Activated CD4-positive, alpha-beta T cell treated with anti-CD3 and anti-CD28 coated beads, Interleukin-2, amount 50 U/mL, for 16 hours (primary cell): Measurements from ENCODE around the gene BCAP31.
"Not testable (repeated sequence)": the region's sequence is repeated elsewhere in the genome, so short reads cannot be mapped to it uniquely, and the experiment has no call there.

ENCODE experiments used
- DNase-seq: peaks from one replicate; pipeline ENCODE4 v3.0.0-alpha.2; 2020

The BCAP31 gene

DNA sequence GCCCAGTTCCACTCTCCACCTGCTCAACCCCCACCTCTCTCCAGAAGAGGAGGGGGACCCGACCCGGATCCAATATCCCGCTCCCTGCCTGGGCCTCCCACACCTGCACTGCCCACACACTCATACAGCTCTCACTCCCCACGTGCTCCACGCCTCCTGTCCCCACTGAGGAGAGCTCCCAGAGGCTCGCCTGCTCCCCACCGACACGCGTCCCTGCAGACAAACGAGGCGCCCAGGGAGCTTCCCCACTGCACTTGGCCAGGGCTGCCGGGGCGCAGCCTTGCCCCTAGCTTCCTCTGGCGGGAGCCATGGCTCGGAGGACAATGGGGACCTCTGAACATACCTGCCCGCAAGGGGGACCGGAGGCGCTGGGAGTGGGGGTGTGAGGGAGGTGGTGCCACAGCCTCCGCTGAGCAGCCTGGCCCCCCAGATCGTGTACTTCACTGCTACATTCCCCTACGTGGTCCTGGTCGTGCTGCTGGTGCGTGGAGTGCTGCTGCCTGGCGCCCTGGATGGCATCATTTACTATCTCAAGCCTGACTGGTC is 31.5 kb downstream of the BCAP31 start:
- no peak for DNase-seq

DNA sequence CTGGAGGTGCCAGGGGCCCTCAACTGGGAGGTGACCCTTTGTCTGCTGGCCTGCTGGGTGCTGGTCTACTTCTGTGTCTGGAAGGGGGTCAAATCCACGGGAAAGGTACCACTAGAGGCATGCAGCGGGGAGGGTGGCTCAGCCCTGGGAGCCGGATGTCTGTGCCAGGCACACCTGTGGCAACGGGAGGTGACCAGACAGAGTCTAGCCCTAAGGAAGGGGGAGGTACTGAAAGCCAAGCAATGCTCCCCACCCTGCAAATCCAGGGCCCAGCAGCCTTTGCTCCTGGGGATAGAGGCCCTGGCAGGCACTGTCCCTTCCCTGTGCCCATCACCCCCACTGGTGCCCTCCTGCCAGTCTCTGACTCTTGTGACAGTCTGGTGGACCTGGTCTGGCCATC is 32.2 kb downstream of the BCAP31 start:
- no peak for DNase-seq

DNA sequence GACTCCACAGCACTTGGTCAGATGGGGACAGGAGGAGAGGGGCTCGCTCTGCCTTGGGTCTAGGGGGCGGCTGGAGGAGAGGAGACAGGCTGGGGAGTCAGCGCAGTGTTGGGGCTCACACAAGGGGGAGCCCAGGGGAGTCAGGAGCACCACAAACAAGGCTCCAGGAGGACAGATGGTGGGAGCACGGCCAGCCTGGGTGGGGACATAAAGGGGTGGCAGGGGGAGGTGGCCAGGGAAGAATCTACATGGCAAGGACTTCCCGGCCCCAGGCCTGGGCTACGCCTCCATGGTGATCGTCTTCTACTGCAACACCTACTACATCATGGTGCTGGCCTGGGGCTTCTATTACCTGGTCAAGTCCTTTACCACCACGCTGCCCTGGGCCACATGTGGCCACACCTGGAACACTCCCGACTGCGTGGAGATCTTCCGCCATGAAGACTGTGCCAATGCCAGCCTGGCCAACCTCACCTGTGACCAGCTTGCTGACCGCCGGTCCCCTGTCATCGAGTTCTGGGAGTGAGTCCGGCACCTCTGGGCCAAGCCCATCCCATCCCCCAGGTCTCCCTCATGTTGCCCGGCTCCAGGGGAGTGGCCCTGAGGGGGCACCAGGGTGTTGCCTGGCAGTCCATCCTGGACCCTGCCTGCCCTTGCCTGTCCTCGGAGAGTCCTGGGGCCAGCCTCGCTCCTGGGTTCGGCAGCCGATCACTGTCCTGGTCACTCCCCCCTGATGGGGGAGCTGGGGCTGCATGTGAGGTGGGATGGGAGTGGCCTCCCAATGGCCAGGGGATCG is 33.0 kb downstream of the BCAP31 start:
- not testable (repeated sequence) for DNase-seq

DNA sequence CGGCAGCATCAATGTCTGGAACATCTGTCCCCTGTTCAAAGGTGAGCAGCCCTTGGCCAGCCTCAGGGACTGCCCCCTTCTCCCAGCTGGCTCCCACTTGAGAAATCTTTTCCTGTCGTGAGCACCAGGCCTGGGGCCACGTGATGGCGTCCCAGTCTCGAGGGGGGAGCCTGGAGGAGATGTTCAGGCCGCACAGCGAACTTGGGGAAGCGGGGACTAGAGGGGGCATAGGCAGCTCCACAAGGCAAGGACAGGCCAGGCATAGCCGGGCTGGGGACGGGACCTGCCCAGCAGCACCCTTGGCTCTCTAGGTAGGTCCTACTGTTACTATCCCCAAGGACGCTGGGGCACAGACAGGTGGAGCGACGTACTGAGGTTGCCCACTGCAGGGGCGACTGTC is 33.7 kb downstream of the BCAP31 start:
- DNase-seq: no peak

DNA sequence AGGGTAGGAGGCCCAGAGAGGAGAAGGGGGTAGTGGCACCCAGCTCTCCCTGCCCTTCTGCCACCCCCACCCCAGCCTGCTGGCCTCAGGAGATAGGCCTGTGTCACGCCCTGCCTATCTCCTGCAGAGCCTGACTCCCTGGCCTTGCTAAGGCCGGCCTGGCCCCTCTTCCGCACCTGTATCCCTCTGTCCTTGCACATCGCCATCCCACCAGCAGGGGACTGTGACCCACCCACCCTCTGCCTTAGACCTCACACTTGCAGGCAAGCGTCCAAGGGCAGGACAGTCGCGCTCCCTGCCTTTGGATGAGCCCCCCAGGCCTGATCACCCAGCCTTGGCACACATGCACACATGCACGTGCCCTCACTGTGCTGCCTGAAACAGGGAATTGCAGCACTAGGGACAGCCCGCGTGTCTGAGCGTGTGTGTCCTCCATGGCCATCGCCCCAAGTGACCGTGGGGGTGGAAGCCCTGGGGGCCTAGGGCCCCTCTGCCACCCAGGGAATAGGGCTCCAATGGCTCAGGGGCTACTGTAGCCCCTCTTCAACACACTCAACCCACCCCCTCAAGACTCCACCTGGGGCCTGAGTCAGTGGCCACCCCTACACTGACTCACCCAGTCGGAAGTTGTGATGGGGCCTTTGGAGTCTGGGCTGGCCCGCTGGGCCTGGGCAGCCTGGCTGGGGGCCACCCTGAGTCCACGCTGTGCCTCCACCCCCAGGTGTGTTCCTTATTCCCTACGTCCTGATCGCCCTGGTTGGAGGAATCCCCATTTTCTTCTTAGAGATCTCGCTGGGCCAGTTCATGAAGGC is 34.3 kb downstream of the BCAP31 start:
- DNase-seq: no peak

DNA sequence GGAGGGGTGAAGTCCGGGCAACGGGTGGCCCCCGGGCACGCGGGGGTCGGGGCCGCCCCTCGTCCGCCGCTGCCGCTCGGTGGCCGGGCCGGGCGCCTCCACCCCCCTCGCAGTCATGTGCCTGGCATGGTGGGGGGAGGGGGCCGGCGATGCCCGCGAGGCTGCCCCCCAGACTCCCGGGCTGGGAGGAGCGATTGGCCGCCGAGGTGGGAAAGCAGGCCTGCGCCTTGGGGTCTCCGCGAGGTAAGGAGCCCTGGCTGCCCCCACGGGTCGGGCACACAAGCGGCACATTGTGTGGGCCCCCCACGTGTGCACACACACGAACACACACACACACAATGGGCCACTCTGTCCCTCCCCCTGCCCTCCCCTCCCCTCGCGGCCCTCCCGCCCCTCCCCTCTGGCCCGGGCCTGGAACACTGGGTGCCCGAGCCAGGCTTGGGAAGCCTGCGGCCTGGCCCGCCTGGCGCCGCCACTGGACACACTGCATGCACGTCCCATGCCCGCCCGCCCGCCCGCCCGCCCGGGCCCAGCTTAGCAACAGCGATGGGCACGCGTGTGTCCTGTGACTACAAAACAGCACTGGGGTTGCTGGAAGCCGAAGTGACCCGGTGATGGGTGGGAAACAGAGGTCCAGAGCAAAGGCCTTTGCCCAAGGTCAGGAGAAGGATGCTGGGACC is 35.1 kb downstream of the BCAP31 start:
- DNase-seq: no peak

DNA sequence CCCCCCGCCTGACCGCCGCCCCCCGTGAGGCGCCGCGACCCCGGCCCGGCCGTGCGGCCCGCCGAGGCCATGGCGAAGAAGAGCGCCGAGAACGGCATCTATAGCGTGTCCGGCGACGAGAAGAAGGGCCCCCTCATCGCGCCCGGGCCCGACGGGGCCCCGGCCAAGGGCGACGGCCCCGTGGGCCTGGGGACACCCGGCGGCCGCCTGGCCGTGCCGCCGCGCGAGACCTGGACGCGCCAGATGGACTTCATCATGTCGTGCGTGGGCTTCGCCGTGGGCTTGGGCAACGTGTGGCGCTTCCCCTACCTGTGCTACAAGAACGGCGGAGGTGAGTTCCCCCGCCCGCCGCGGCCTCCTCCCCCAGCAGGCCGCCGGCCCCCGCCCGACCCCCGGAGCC is 35.7 kb downstream of the BCAP31 start:
- DNase-seq: no peak

DNA sequence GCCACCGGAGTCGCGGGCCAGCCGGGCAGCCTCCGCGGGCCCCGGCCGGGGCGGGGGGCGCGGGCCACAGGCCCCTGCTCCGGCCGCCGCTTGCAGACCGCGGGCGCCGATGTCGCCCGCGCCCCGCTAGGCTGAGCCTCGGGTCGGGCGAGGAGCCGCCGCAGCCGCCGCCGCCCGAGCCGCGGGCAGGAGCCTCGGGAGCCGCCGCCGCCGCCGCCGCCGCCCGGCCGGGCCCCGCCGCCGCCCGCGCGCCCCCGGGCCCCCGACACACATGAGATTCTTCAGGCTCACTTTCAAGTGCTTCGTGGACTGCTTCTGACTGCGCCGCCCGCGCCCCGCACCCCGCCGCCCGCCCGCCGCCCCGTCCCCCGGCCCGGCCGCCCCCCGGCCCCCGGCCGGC is 36.1 kb downstream of the BCAP31 start:
- no peak for DNase-seq

DNA sequence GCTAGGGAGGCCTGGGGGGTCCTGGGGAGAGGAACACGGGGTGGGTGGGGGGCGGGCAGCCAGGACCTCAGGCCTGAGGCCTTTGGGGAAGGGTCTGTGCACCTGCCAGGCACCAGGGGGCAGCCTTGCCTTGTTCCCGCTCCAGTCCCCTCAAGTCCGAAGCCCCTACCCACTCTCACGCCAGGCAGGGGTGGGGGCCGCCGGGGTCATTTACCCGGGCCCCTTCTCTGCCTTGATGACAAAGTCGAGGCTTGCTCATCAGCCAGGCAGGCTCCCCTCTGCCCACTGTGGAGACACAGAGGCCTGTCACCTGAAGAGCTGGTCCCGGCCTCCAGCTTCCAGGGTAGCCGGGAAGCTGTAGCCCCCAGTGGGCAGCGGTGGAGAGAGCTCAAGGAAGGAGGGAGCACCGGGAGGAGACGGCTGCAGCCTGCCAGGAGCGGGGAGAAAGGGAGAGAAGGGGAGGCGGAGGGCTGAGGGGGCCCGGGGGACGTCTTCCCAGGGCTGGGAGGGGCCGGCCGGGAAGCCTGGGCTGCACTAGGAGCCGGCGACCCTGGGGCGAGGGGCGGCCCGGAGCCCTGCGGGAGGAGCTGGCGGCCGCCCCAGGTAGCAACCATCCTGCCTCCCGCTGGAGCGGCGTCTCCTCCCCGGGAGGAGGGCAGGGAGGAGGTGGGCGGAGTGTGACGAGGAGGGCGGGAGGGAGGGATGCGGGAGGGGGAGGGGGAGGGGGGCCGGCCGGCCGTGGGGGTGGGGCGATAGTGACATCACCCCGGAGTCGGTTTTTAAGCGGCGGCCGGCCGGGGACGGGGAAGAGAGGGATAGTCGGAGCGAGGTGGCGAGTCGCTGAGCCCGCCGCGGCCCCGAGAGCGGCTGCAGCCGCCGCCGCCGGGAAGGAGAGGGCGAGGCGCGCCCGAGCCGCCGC is 36.8 kb downstream of the BCAP31 start, which contains the start of gene SLC6A8:
SLC6A8 (plus strand) TSS at position 806 of the 919 bp plus-strand sequence. CDS start 649 bp downstream, outside the sequence.
- peak; percentile 20 for DNase-seq

DNA sequence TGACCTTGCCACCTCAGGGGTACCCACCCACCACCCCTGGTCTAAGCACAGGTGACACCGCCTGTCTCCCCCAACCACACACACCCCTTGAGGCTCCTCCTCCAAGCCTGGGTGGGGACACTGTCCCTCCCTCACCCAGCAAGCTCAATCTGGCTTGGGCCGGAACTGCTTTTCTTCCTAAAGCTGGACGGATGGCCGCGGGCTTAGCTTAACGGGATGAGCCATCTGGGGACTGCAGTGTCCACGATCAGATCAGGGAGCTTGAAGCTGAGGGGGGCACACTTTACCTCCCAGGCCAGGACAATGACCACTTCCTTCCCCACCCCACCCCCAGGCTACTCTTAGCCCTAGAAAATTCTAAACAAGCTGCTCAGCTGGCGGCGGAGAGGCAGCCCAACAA is 37.5 kb downstream of the BCAP31 start:
- no peak for DNase-seq

DNA sequence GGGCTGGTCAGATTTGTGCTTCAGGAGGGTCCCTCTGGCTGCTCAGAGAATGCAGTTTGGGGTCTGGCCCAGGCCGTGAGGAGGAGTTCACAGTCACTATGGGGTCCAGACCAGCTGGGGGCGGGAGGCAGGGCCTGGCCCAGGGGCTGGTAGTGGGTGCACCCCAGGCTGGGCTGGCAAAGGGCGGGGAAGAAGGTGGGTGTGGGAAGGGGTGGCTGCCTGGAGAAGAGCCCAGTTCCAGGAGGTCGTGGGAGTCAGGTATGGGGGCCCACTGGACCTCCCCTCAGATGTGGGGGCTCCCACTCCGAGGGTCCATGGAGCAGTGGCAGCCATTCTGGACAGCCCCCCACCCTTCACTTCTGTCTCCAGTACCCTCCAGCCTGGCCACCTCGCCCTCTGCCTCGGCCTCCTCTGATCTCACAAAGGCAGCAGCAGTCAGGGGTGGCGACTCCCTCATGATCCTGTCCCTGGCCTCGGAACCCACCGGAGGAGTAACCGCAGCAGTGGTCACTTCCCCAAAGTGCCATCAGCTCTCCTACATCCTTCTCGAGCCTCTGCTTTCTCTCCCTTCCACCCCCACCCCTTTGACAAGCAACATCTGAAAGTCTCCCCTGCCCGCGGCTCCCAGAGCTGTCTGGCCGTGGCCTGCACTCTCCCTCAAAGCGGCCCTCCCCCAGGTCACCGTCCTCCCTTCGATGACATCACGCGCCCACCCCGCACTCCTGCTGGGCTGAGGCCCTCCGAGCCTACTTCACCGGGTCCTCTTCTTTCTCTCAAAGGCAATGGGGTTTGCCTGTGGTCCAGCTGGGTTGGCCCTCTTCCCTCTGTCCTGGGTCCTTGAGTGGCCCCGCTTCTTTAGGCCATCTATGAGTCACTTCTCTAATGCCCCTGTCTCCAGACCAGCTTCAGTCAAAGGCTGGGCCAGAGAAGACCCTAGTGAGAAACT is 38.2 kb downstream of the BCAP31 start:
- DNase-seq: no peak

DNA sequence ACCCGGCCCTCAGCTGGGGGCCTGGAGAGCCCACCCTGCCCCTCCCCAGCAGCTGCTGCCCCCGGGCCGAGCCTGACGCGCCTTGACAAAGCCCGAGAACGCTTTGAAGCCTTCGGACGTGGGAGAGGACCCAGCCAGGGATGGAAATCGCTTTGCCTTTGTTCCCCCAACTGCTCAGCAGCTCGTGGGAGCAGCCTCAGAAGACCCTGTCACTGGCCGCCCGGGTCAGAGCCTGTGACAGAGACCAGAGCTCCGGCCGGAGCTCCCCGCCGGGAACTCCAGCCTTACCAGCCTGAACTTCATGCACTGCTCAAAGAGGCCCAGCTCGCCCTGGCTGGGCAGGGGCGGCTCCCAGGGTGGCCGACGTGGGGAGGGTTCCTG is 39.0 kb downstream of the BCAP31 start:
- no peak for DNase-seq

DNA sequence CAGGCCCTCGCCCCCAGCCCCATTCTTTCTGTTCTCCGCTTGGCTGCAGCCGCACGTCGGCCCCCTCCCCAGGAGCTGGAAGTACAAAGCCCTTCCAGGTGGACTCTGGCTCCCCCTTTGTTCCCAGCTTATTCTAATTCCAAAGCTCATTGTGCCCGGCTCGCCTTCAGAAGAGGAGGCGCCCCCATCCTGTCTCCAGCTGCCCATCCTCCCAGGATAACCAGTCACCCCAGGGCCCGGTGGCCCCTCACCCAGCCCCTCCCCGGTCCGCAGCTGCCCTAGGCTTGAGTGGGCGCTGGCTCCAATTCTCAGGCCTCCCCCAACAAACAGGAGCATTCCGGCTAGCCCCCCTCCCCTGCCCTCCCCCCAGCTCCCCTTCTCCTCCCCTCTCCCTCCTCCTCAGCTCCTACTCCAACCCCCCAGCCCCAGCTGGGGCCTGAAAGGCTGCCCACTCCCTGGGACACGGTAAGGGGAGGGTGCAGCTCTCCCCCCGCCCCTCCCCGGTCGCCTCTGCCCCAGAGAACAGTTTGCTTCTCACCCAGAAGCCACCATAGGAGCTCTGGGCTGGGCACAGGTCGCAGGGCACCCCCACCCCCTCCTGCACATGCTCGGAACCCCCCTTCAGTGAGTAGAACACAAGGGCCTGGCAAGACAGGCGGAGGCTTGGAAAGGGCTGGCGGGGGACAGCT is 39.6 kb downstream of the BCAP31 start:
- no peak for DNase-seq

DNA sequence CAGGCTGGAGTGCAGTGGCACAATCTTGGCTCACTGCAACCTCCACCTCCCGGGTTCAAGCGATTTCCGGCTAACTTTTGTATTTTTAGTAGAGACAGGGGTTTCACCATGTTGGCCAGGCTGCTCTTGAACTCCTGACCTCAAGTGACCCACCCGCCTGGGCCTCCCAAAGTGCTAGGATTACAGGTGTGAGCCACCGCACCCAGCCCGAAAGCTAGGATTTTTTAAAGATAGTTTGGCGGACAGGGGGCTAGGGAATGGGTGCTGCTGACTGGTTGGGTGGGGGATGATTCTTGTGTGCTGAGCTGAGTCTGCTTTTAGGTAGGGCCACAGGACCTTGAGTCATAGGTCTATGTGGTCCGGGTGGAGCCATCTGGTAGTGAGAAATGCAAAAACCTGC is 40.7 kb downstream of the BCAP31 start:
- DNase-seq: not testable (repeated sequence)

DNA sequence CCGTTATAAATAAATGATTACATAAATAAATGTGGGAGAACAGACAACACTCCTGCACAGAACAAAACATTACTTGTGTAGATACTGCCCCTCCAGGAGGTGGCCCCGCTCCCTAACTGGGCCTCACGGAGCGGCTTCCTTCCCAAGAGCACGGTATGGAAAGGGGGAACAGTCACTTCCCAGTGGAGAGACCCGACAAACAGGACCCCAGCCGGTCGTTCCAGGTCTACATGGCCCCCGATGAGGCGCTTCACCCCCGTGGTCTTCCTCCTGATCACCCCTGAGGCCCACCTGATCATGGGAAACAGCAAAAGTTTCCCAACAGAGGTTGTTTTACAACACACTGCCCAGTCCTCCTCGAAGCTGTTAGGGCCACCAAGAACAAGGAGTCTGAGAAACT is 43.0 kb downstream of the BCAP31 start:
- no peak for DNase-seq

DNA sequence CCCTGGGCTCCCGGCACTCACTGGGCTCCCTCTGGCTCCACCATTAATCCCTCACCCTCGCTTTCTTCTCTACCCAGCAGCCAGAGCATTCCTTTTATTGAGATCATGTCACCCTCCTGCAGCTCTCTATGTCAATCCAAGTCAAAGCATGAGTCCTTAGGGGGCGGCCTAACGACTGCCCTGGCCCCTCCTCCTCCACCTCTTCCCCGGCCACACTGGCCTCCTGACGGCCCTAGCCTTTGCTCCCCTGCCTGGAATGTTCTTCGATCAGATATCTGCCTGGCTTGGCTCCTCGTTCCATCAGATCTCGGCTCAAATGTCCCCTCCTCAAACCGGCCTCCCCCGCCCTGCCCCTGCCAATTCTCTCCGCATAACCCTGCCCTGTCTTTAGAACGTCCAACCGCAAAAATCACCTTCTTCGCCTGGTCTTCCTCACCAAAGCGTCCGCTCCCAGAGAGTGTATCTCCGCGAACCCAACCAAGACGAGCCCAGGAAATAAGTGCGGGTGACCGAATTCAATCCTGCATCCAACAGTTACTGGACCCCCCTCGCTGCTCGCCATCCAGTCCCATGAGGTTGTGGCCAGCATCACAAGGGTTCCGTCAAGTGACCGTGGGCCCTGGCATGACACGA is 49.9 kb downstream of the BCAP31 start:
- DNase-seq: no peak

DNA sequence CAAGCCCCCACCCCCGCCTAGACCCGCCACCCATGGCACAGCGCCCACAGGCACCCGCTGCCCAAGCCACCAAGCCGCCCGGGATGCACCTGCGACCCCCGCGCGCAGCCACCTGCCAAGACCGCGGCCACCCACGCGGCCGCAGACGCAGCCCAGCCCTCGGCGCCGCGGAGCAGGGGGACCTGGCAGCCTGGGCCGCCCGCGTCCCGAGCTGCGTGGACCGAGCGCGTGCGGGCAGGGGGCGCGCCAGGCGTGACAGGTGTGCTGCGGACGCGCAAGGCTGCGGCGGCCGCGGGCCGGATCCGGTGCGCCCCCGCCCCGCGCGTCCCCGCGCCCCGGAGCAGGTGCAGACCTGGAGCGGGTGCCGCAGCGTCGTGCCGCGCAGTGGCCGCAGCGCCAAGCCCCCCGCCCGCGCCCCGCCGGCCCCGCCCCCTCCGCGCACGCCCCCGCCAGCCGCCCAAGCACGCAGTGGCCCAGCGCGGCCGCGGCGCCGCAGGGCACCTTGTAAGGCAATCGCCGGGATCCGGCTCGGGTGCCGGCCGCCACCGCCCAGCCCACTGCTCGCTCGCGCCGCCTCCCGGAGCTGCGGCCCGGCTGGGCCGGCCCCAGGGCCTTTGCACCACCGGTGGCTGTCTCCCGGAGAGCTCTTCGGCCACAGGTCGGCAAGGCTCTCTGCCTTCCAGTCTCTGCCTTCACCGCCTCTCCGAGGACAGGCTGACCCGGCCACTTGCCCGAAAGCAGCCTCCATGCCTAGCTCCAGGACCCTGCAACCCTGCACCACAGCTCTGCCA is 50.6 kb downstream of the BCAP31 start, which contains the start of gene PNCK:
PNCK (minus strand) TSS at position 386 of the 791 bp plus-strand sequence. CDS start 737 bp downstream, outside the sequence.
- no peak for DNase-seq

DNA sequence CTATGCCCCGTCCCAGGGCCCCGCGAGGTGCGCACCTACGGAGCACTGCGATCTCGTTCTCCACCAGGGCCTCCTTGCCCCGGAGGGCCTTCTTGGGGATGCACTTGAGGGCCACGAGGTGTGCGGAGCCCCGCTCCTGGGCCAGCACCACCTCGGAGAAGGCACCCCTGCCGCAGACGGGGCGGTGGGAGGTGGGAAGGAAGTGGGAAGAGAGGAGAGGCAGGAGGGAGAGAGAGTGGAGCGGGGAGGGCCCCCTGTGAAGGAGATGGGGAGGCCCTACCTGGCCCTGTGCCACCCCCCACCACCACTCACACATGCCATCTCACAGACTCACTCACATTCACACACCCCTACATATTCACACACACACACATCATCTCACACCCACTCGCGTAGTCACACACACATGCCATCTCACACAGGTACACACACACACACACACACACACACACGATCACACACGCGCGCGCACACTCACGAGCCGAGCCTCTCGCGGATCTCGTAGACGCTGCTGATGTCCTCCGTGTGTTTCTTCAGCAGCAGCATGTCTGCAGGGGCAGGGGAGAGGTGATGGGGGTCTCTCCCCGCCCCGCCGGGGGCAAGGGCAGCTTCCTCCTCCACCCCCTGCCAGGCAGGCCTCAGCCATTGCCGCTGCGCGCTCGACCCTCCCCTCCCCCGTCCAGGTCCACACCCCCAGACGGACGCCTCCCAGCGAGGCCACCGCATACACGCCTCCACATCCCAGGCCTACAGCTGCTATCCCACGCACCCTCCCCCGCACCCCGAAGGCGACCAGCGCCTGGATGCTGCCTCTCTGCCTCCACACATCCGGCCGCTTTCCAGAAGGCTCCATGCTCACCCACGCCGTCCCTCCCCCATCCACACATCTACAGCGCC is 51.4 kb downstream of the BCAP31 start:
- DNase-seq: no peak
